RWPE2 (cell line): ENCODE data around the gene SFTPB.
"Not testable (repeated sequence)": the region's sequence is repeated elsewhere in the genome, so short reads cannot be mapped to it uniquely, and the experiment has no call there.

Source experiments
- ATAC-seq: fragments of 200-7000 bp; cut with Tn5 transposase; 3 replicates; pipeline ENCODE4 v1.9.1; 2021; ENCODE audit warnings: low read depth
- DNase-seq: peaks from one replicate; pipeline ENCODE4 v3.0.0-alpha.2; 2020; ENCODE audit warnings: low spot score
- H3K27ac ChIP-seq: fragments of 450-650 bp; 2 replicates; pipeline ENCODE4 v1.5.1; 2017; ENCODE audit warnings: mild to moderate bottlenecking; ENCODE audit not compliant: poor library complexity, severe bottlenecking
- H3K27me3 ChIP-seq: fragments of 250-450 bp; sonication (Bioruptor Pico); 2 replicates; pipeline ENCODE4 v1.5.1; 2021; ENCODE audit warnings: mild to moderate bottlenecking, moderate library complexity; ENCODE audit not compliant: insufficient read depth, poor library complexity, severe bottlenecking
- H3K36me3 ChIP-seq: fragments of 250-450 bp; sonication (Bioruptor Pico); 2 replicates; pipeline ENCODE4 v1.5.1; 2020; ENCODE audit warnings: low read depth, mild to moderate bottlenecking, moderate library complexity
- H3K4me1 ChIP-seq: fragments of 250-450 bp; sonication (Bioruptor Pico); 2 replicates; pipeline ENCODE4 v1.5.1; 2021; ENCODE audit warnings: mild to moderate bottlenecking, moderate library complexity; ENCODE audit not compliant: insufficient read depth, poor library complexity, severe bottlenecking
- H3K4me3 ChIP-seq: fragments of 250-450 bp; sonication (Bioruptor Pico); 2 replicates; pipeline ENCODE4 v1.5.1; 2021; ENCODE audit warnings: mild to moderate bottlenecking, moderate library complexity; ENCODE audit not compliant: severe bottlenecking
- H3K9me3 ChIP-seq: fragments of 250-450 bp; sonication (Bioruptor Pico); 2 replicates; pipeline ENCODE4 v1.5.1; 2021; ENCODE audit warnings: mild to moderate bottlenecking, moderate library complexity; ENCODE audit not compliant: severe bottlenecking
- TF ChIP-seq, protein P1 (sequence below): fragments of 450-650 bp; IDR thresholded peaks from one replicate; pipeline ENCODE4 v1.5.1; 2017; ENCODE audit warnings: mild to moderate bottlenecking, moderate library complexity; ENCODE audit not compliant: poor library complexity, severe bottlenecking

The SFTPB gene

DNA sequence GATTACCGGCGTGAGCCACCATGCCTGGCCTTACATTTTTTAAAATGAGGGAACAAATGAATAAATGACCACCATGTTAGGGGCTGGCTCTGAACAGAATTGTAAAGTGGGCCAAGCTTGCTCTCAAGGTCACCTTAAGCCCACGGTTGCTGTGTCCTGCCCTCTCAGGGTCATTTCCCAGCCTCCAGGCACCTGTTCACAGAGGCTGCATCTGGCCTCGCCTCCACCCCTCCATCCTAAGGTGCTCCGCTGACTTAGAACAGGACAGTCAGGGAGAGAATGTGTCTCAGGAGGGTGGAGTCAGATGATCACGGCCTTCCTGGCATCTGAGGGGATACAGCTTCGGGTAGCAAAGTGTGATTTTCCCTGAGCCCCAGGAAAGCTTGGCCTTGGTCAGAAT, 7.3 kb downstream of the SFTPB start:
- ATAC-seq (no peak), DNase-seq (no peak)
- Histone ChIP-seq H3K27ac (no peak overlapping the region), H3K27me3 (no peaks in the 10 kb centered on the region), H3K36me3 (no peaks in the 10 kb centered on the region), H3K4me3 (no peak overlapping the region), H3K4me1 (no peaks in the 10 kb centered on the region), H3K9me3 (no peaks in the 10 kb centered on the region)
- TF ChIP-seq, protein P1, sequence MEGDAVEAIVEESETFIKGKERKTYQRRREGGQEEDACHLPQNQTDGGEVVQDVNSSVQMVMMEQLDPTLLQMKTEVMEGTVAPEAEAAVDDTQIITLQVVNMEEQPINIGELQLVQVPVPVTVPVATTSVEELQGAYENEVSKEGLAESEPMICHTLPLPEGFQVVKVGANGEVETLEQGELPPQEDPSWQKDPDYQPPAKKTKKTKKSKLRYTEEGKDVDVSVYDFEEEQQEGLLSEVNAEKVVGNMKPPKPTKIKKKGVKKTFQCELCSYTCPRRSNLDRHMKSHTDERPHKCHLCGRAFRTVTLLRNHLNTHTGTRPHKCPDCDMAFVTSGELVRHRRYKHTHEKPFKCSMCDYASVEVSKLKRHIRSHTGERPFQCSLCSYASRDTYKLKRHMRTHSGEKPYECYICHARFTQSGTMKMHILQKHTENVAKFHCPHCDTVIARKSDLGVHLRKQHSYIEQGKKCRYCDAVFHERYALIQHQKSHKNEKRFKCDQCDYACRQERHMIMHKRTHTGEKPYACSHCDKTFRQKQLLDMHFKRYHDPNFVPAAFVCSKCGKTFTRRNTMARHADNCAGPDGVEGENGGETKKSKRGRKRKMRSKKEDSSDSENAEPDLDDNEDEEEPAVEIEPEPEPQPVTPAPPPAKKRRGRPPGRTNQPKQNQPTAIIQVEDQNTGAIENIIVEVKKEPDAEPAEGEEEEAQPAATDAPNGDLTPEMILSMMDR: no peak

DNA sequence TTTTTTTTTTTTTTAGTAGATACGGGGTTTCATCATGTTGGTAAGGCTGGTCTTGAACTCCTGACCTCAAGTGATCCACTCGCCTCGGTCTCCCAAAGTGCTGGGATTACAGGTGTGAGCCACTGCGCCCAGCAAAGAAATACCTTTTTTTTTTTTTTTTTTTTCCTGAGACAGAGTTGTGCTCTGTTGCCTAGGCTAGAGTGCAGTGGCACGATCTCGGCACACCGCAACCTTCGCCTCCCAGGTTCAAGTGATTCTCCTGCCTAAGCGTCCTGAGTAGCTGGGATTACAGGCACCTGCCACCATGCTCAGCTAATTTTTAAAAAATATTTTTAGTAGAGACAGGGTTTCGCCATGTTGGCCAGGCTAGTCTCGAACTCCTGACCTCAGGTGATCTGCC, 7.7 kb downstream of the SFTPB start:
- not testable (repeated sequence) for H3K4me1 ChIP-seq, ATAC-seq, H3K9me3 ChIP-seq, H3K27me3 ChIP-seq, H3K36me3 ChIP-seq, H3K4me3 ChIP-seq, DNase-seq, H3K27ac ChIP-seq

DNA sequence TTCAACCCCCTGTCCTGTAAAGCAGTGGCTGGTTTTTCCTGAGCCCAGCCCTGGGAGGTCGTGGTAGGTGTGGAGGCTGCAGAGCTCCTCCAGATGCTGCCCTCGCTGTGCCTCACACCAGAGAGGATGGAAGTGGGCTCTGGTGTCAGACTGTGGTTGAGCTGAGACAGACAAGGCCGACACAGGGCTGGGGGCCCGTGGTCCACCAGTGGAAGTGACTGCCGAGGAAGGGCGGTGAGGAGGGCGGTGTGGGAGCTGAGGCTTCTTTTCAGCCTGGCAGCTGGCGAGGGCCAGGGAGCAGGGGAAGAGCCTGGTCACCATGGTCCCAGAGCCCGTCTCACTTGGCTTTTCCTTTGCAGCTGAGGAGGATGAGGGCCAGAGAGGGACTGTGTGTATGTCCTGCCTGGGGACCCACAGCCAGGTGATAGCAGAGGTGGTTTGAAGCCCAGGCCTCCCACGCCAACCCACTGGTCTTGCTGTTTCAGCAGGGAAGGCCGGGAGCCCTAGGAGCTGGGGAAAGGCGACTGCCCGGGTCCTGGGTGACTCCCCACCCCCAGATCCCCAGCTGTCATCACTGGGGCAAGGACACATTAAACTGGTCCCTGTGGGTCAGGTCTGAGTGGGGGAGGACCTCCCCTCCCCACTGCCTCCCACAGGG, 8.5 kb downstream of the SFTPB start:
- no peak for DNase-seq
- TF ChIP-seq, protein P1: no peak
- H3K27me3 ChIP-seq: no peaks in the 10 kb centered on the region
- H3K4me3 ChIP-seq: no peak overlapping the region
- no peaks in the 10 kb centered on the region for H3K4me1 ChIP-seq
- H3K9me3 ChIP-seq: no peaks in the 10 kb centered on the region
- no peak overlapping the region for H3K27ac ChIP-seq
- no peak for ATAC-seq
- H3K36me3 ChIP-seq: no peaks in the 10 kb centered on the region

DNA sequence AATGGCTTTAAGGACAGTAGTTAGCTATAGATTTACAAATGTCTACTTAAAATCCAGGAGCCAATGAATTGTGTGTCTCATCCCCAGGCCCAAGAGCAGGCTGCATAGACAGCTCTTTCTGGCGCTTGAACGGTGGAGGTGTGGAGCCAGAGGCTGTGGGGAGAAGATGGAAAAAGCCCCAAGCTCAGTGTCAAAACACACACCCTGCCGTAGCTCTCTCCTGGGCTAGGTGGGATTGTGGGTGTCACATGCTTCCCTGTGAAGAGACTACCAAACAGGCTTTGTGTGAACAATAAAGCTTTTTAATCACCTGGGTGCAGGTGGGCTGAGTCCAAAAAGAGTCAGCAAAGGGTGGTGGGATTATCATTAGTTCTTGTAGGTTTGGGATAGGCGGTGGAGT, 10.6 kb downstream of the SFTPB start:
- not testable (repeated sequence) for H3K4me1 ChIP-seq, H3K36me3 ChIP-seq, H3K9me3 ChIP-seq, H3K27ac ChIP-seq, ATAC-seq, H3K27me3 ChIP-seq, H3K4me3 ChIP-seq, DNase-seq

DNA sequence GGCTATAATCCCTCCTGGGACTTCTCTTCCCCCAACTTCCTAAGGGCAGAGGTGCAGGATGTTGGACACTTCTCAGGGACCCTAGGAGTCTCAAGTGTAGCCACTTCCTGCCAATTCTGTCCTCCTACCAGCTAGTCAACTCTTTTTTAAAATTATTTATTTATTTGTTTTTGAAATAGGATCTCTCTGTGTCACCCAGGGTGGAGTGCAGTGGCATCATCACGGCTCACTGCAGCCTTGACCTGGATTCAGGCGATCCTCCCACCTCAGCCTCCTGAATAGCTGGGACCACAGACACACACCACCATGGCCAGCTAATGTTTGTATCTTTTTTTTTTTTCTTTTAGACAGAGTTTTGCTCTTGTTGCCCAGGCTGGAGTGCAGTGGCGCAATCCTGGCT, 11.5 kb downstream of the SFTPB start:
- no peak; the same call in 2 of the 3 replicates for ATAC-seq
- Histone ChIP-seq H3K27ac (no peak overlapping the region), H3K36me3 (peaks cover 12% of the 10 kb centered on the region), H3K4me3 (no peak overlapping the region), H3K4me1 (no peaks in the 10 kb centered on the region), H3K9me3 (no peaks in the 10 kb centered on the region), H3K27me3 (no peaks in the 10 kb centered on the region)
- TF ChIP-seq, protein P1: no peak
- DNase-seq: no peak

DNA sequence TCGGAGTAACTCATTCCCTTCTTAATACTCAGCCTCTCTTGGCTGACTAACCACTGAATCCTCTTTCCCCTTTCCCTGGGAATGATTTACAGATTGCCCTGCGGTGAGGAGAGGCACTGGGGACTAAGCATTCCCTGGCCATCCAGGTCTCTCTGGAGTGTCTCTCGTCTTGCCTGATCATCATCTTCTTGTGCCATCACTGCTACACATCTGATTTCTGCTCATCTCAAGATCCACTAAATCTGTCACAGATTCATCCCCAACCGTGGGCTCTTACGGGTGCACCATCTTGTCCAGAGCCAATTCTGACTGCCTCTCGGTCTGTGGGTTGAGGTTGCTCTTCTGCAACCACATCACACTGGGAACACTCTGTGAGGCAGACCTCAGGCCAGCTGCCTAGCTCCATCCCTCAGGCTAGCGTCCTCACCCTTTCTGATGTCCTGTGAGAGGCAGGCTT, 12.0 kb downstream of the SFTPB start:
- Histone ChIP-seq H3K4me3 (no peak overlapping the region), H3K27ac (no peak overlapping the region), H3K9me3 (no peaks in the 10 kb centered on the region), H3K4me1 (no peaks in the 10 kb centered on the region), H3K36me3 (peaks cover 17% of the 10 kb centered on the region), H3K27me3 (no peaks in the 10 kb centered on the region)
- no peak for DNase-seq
- TF ChIP-seq, protein P1: no peak
- no peak for ATAC-seq
